ENCODE data around the gene HACD2.

DNA sequence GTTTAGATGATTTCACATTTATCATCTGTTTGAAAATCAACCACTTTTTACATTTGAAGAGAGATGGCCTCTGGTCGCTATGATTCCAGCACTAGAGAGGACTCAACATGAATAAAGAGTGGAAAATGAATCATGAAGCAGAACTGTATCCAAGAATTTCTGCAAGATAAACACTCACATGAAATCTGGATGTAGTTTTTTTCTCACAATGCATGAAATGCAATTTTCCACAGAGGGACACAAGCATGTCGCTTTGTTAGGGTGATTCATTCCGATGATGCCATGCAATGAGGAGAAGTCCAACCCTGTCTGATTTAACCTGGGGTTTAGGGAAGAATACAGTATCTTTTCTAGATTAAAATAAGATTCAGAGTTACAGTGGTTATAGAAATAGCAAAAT is 85.5 kb downstream of the HACD2 start:
- TF ChIP-seq EZH2 (IDR thresholded peaks at IDR 0.05) (no peak), POLR2AphosphoS5 (IDR thresholded peaks at IDR 0.05; ENCODE audit: borderline replicate concordance, low read depth, low read length) (no peak)

All from SK-N-MC (cell line).